SHP77 treated with DMSO at 0.1 percent for 48 hours (cell line): Measurements from ENCODE around the gene CDX2.

Experiments used
- DNase-seq: peaks from one replicate; lab custom pipeline; 2025; lab: John Stamatoyannopoulos, UW

The CDX2 gene

DNA sequence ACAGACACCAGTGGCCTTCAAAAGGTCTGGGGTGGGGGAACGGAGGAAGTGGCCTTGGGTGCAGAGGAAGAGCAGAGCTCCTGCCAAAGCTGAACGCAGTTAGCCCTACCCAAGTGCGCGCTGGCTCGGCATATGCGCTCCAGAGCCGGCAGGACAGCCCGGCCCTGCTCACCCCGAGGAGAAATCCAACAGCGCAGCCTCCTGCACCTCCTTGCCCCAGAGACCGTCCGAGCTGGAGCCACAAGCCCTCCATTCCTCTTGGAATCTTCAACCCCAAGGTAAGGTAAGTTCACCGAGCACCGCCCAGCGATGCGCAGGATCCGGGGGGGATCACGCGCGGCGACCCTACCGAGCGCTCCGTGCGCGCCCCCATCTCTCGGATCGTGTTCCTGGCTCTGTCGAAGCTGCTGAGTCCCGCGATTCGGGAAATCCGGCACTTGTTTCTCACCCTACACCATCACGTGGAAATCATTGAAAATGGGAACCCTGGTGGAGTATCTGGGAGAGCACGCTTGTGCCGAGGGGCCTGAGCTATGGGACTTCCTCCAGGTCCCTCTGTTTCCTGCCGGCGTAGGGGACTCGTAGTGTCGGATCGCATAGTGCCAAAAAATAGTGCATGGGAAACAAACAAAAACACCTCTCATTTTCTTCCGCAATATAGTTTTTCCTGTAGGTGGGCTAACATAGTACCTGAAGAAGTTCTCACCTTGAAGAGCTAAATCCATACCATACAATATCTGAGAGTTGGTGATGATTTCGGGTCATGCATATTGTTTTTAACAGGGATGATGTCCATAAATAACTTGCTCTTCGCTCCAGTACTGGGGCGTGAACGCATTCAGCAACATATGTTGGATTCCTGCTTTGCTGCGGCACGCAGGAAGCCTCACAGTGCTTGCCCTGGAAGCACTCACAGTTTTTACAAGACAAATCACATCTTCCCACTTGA lies 40.0 kb downstream of the CDX2 start:
- DNase-seq: no peak

DNA sequence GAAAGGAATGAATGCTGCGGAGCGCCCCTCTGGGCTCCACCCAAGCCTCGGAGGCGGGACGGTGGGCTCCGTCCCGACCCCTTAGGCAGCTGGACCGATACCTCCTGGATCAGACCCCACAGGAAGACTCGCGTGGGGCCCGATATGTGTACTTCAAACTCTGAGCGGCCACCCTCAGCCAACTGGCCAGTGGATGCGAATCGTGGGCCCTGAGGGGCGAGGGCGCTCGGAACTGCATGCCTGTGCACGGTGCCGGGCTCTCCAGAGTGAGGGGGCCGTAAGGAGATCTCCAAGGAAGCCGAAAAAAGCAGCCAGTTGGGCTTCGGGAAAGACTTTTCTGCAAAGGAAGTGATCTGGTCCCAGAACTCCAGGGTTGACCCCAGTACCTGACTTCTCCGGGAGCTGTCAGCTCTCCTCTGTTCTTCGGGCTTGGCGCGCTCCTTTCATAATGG lies 40.7 kb downstream of the CDX2 start:
- DNase-seq: no peak

DNA sequence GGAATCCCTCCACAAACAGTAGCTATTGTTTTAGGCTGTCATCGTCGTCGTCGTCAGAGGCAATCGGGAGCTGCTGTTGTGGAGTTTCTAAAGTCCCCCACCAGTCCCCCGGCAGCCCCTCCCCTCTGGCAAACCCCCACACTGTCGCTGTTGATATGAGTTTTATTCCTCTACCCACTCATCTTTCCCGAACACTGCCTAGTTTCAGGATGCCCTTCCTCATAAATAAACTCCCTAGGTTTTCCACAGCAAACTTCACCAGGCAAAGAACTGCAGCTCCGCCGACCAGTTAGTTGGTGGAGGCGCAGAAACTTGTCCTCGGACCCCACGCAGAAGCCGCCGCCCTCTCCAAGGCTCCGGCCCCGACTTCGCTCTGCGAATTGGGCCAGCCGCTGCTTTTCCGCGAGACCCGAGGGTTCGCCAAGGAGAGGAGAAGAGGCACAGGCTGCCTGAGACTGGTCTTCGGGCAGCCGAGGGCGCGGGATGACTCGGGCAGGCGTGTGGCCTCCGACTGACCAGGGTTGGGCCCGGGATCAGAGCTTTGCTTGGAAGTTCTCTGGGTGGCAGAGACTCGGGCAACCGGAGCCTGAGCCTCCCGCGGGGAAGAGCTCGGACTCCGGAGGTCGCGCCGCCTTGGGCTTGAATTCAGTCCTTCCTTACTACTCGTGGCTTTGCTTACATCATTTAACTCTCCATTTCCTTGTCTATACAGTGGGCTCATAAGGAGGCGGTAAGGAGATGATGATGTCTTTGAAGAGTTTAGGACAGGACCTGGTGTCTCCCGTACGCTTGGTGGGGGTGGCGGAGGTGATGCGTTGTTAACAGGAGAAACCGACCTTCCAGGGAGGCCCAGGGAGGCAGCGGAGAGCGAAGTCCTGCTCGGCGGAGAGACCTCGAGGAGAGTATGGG lies 41.4 kb downstream of the CDX2 start:
- DNase-seq: no peak

DNA sequence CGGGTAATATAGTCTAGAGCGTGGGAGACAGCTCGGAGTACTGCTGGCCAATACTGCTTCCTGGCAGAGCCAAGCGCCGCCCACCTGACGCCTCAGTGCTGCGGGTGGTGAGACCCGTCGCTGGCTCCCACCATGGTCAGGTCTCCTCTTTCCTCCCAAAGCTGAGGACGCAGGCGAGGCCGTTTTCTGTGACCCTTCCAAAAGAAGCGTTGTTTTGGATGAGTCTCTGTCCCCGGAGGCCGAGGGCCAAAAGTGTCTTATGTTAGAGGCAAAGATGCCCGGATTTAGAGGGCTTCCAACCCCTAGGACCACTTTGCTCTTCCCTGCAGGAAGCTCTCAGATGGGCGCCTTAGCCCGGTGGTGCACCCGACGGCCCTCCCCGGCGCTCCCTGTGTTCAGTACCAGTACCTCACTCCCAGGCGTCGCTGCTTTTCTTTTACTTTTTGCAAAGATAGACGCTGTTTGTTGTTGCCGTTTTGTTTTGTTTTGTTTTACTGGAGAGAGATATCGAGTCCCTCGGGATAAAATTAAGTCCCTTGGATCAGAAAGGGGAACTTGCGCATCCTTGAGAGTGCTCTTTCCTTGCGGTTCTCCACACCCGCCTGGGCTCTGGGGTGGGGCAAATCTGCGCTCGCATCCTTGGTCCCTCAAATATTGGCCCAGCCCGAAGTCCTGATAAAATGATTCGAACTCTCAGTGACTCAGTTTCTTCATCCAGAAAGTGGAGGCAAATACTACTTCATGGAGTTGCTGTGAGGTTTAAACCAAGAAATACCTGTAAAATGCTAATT lies 42.3 kb downstream of the CDX2 start:
- DNase-seq: no peak

- no peak for DNase-seq
Observed at GRCh38 chr13:27925220-27925991, 43.7 kb downstream of the CDX2 start.

DNA sequence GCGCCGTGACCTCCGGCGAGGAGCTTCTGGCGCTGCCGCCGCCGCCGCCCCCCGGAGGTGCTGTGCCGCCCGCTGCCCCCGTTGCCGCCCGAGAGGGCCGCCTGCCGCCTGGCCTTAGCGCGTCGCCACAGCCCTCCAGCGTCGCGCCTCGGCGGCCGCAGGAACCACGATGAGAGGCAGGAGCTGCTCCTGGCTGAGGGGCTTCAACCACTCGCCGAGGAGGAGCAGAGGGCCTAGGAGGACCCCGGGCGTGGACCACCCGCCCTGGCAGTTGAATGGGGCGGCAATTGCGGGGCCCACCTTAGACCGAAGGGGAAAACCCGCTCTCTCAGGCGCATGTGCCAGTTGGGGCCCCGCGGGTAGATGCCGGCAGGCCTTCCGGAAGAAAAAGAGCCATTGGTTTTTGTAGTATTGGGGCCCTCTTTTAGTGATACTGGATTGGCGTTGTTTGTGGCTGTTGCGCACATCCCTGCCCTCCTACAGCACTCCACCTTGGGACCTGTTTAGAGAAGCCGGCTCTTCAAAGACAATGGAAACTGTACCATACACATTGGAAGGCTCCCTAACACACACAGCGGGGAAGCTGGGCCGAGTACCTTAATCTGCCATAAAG lies 44.5 kb downstream of the CDX2 start:
- DNase-seq: no peak

GRCh38 chr13:27923794-27924528 lies 45.2 kb downstream of the CDX2 start:
- no peak for DNase-seq

DNA sequence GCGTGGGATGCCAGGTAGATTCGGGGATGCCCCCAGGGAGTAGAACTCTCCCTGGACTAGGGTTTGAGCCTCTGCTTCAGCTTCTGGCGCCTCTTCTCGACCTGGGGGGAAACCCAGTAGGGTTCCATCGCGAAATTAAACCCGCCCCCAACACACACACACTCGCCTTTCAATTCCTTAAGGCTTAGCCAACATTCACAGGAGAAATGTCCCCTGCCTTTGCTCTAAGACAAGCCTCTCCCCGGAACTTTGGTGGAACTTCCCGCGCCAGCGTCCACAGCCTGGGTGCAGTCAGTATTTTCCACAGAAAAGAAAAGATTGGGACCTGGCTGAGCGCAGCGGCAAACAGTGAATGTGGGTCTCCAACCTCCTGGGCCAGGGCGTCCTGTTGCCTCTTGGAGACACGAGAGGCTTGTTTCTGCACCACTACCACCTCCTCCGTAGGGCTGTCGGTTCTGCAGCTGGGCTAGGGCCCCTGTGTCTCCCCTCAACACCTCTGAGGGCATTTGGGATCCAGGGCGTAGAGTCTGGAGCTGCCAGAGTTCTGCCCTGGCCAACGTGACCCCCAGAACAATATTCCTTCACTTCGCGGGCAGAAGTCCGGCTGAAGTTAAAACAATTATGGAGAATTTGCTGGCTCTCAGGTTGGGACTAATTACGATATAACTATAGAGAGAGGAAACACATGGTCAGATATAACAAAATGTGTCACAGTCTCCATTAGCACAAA lies 46.1 kb downstream of the CDX2 start:
- no peak for DNase-seq

GRCh38 chr13:27921961-27922882 lies 46.9 kb downstream of the CDX2 start:
- no peak for DNase-seq

- no peak for DNase-seq
Observed at GRCh38 chr13:27921421-27921960, 47.6 kb downstream of the CDX2 start.

DNA sequence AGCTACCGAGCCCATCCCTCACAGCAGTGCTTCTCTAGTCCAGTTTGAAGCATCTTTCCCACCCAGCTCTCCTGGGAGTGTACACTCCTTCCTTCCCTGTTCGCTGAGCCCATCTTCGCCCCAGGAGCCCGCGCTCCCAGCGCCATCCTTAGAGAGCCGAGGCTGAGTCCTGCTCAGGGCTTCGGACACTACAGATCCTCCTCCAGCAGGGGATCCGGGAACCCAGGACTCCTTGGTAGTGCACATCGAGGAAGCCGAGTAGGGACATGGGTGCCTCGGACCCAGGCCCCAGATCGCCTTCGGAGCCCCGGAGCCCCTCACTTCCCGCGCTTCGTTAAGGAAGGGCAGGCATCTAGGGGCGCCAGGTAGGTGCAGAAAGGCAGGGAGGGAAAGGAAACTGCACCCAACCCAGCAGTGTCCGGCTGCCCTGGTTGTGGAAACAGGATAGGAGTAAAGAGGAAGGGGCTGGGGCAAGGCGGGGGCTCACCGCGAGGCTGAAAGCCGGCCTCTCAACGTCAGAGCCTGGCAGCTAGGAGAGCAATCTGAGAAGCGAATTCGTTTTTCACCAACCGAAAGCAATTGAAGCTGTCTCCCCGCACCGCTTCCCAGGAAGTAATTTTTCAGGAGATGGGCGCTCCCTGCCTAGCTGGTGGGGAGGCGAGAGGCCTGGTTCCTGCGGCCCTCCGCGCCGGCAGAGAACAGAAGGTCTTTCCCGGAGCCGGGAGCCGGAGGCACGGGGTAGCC lies 48.3 kb downstream of the CDX2 start:
- DNase-seq: no peak

DNA sequence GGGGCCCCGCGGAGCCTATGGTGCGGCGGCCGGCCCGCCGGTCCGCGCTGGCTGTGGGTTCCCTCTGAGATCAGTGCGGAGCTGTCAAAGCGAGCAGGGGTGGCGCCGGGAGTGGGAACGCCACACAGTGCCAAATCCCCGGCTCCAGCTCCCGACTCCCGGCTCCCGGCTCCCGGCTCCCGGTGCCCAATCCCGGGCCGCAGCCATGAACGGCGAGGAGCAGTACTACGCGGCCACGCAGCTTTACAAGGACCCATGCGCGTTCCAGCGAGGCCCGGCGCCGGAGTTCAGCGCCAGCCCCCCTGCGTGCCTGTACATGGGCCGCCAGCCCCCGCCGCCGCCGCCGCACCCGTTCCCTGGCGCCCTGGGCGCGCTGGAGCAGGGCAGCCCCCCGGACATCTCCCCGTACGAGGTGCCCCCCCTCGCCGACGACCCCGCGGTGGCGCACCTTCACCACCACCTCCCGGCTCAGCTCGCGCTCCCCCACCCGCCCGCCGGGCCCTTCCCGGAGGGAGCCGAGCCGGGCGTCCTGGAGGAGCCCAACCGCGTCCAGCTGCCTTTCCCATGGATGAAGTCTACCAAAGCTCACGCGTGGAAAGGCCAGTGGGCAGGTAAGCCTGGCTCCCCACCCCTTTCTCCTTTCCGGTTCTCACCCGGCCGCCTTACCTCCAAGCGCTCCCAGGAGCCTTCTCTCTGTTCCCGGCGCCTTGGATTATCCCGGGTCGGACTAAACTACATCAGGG lies 49.0 kb downstream of the CDX2 start, which contains the start of gene PDX1:
Gene PDX1 (plus strand): TSS at position 67 of the 743 bp plus-strand sequence. CDS start 139 bp downstream, at position 206.
- no peak for DNase-seq

GRCh38 chr13:27919659-27919933 lies 49.5 kb downstream of the CDX2 start:
- peak; percentile 71 for DNase-seq

GRCh38 chr13:27918918-27919658 lies 50.0 kb downstream of the CDX2 start:
- no peak for DNase-seq

DNA sequence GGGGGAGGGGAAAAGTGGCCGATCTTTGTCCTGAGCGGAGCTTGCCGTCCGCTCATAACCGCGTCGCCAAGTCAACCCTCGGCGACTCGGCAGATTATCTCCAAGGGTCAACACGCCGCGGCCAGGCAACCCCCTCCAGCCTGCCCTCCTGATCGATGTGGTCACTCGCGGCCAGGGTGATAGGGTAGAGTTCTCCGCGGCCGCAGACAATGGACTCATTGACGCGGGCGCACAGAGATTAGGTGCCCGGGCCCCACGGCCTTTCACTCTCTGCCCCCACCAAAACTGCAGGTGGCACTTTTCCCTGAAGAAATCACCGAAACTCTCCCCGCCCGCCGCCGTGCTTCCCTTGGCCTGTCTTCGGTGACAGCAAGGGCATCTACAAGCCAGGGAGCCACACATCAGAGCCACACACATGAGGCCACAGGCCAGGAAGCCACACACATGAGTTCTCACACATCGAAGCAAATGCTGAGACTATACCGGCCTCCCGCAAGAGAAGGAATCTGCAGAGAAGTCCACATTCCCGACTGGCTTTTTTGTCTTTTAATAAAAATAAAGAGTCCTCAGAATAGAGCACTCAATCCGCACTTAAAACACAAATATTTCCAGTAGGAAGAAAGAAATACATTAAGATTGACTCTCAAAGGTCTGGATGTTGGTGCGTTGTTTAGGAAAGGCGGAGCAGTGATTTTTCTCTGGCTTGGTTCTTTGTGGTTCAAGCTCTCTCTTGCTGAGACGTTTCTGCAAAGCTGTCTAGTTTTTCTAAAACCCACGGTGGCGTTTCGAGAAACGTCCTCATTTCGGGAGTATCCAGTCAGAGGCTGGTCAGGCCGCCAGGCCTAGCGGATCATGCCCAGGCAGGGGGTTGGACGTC lies 50.8 kb downstream of the CDX2 start:
- DNase-seq: no peak
